ENCODE results near the gene SCN1A.

DNA sequence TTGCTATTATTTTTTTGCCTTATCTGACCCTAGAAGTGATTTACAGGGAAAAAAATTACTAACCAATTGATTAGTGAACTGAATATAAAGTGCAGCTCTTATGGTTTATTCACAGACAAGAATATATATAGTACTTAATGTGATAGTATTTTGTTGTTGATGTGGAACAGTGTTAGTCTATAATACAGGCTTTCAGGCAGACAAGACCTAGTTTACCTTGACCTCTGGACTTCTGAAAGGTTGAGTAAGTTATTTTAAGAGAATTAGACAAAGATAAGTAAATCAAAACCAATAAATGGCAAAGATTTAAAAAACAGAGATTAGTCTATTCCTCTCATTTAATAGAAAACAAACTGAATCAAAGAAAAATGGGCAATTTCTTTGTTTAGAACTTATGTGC, 46.0 kb downstream of the SCN1A start:
- TF ChIP-seq CTCF (IDR thresholded peaks at IDR 0.05) (no peak), POLR2A (IDR thresholded peaks at IDR 0.05) (no peak)

Data from upper lobe of left lung (tissue), 4 donors.